GM18507 (cell line): Measurements from ENCODE around the gene VPS26C.

ENCODE experiments used
- DNase-seq: peaks from one replicate; pipeline ENCODE4 v3.0.0; 2011; ENCODE audit warnings: low read depth; ENCODE audit not compliant: insufficient read length; ENCODE audit errors: extremely low spot score
- FAIRE-seq: peaks from 2 replicates; lab custom pipeline; 2011; peaks lifted over from hg19 to GRCh38; lab: Jason Lieb, UNC

The VPS26C gene

GRCh38 chr21:37184784-37185593 lies 82.1 kb downstream of the VPS26C start:
- FAIRE-seq: no peak
- no peak for DNase-seq

GRCh38 chr21:37183749-37184148 lies 83.4 kb downstream of the VPS26C start:
- DNase-seq (no peak), FAIRE-seq (no peak)

GRCh38 chr21:37182222-37182621 lies 84.9 kb downstream of the VPS26C start:
- no peak for DNase-seq
- FAIRE-seq: no peak

GRCh38 chr21:37181059-37181458 lies 86.1 kb downstream of the VPS26C start:
- DNase-seq (no peak), FAIRE-seq (no peak)

GRCh38 chr21:37176716-37177115 lies 90.4 kb downstream of the VPS26C start:
- no peak for DNase-seq
- no peak for FAIRE-seq
